K562 (cell line): Measurements from ENCODE around the gene SATB2. TPM values are rescaled to one million over a fixed set of nuclear protein-coding genes. Genes with fewer than 3 reads are reported as not detected.

Source experiments
- ELF2 ChIP-seq: fragments of 250-450 bp; sonication (Bioruptor Pico); IDR thresholded peaks from 2 replicates; pipeline ENCODE4 v1.5.0; 2021; ENCODE audit warnings: mild to moderate bottlenecking
- ESRRB ChIP-seq: fragments of 250-450 bp; sonication (Bioruptor Pico); IDR thresholded peaks from 2 replicates; pipeline ENCODE4 v1.5.0; 2020; ENCODE audit warnings: mild to moderate bottlenecking, moderate library complexity, borderline replicate concordance
- ETV6 ChIP-seq, 3 experiments: fragments of 150-350 bp in 1 of 3; sonication (generic) in 1 of 3; formaldehyde crosslinking in 1 of 3; IDR thresholded peaks; 2 replicates each; pipeline versions ENCODE4 v1.6.1 to v1.8.0; 2014 to 2022; ENCODE audit warnings: borderline replicate concordance in 2 of 3, low read depth in 2 of 3, antibody characterized with exemption in 1 of 3, low read length in 1 of 3, mild to moderate bottlenecking in 1 of 3, missing genetic modification reagents in 1 of 3
- GTF2F1 ChIP-seq: IDR thresholded peaks from 2 replicates; pipeline ENCODE4 v1.6.1; 2011; ENCODE audit warnings: low read depth, low read length, improper control_type of control experiment
- NFE2 ChIP-seq: IDR thresholded peaks from 2 replicates; pipeline ENCODE4 v1.6.1; 2014; ENCODE audit warnings: antibody characterized with exemption, low read depth
- NUFIP1 ChIP-seq: fragments of 450-650 bp; IDR thresholded peaks from 2 replicates; pipeline ENCODE4 v1.6.1; 2018; ENCODE audit not compliant: partially characterized antibody
- SETDB1 ChIP-seq: IDR thresholded peaks from one replicate; pipeline ENCODE4 v1.6.1; 2012; ENCODE audit warnings: low read length, control low read depth, inconsistent platforms
- SIN3A ChIP-seq, 2 experiments: fragments of 150-350 bp in 1 of 2; IDR thresholded peaks; 2 replicates each; pipeline ENCODE4 v1.6.1; 2011 to 2016; ENCODE audit warnings: borderline replicate concordance in 2 of 2, low read depth in 2 of 2, low read length in 2 of 2, mild to moderate bottlenecking in 2 of 2, moderate library complexity in 2 of 2; ENCODE audit not compliant: control insufficient read depth in 1 of 2
- TGIF2 ChIP-seq: sonication (generic); formaldehyde crosslinking; IDR thresholded peaks from 2 replicates; pipeline ENCODE4 v1.8.1; 2022; ENCODE audit warnings: mild to moderate bottlenecking, missing genetic modification reagents, moderate library complexity
- ZNF124 ChIP-seq: sonication (generic); formaldehyde crosslinking; IDR thresholded peaks from 2 replicates; pipeline ENCODE4 v1.8.1; 2022; ENCODE audit warnings: missing genetic modification reagents
- ZNF444 ChIP-seq: fragments of 250-450 bp; sonication (Bioruptor Pico); IDR thresholded peaks from 2 replicates; pipeline ENCODE4 v1.4.0; 2020; ENCODE audit warnings: mild to moderate bottlenecking, moderate library complexity
- ZNF785 ChIP-seq: fragments of 250-450 bp; sonication (Bioruptor Pico); IDR thresholded peaks from 2 replicates; pipeline ENCODE4 v1.4.0; 2020; ENCODE audit warnings: mild to moderate bottlenecking
- polyA plus RNA-seq, 8 experiments: library from polyadenylated mRNA; depleted of rRNA in 4 of 8; stranded (reverse) in 5 of 8; unstranded in 3 of 8; fragments of >200 nt; fragmentation: Nextera tagmentation in 2 of 8; fragmentation: Illumina TruSeq in 1 of 8; extraction: Ambion mirVana in 2 of 8; extraction: Trizol in 1 of 8; gene quantifications; 2 replicates each; pipeline versions ENCODE4 v1.2.1 to v1.2.3, GENCODE V29; 2011 to 2014; ENCODE audit warnings: inconsistent platforms in 1 of 8, missing spikeins in 1 of 8
- total RNA-seq, 7 experiments: library from RNA; depleted of rRNA in 6 of 7; stranded (reverse); fragments of >200 nt in 6 of 7; fragmentation: Illumina TruSeq in 2 of 7; extraction: Trizol in 2 of 7; gene quantifications; 2 replicates each; pipeline versions ENCODE4 v1.2.1 to v1.2.3, GENCODE V29; 2011 to 2021; ENCODE audit warnings: low replicate concordance in 1 of 7
- TF ChIP-seq, protein P1 (sequence below): sonication (generic); formaldehyde crosslinking; IDR thresholded peaks from 2 replicates; pipeline ENCODE4 v1.8.0; 2022; ENCODE audit warnings: mild to moderate bottlenecking, low read depth, missing genetic modification reagents
- TF ChIP-seq, protein P2 (sequence below): fragments of 450-650 bp; IDR thresholded peaks from 2 replicates; pipeline ENCODE4 v1.6.1; 2017; ENCODE audit warnings: antibody characterized with exemption, mild to moderate bottlenecking
- TF ChIP-seq, protein P3 (sequence below): IDR thresholded peaks from 3 replicates; pipeline ENCODE4 v1.6.1; 2011; ENCODE audit warnings: borderline replicate concordance, mild to moderate bottlenecking; ENCODE audit not compliant: insufficient read length, insufficient read depth

The SATB2 gene
- total and polyA plus RNA-seq, 9 of the 15 experiments (the other 6 are each of a cell fraction or from before 2014, with no cell fraction given): 4.5 to 34.0 (median 15.1) TPM

DNA sequence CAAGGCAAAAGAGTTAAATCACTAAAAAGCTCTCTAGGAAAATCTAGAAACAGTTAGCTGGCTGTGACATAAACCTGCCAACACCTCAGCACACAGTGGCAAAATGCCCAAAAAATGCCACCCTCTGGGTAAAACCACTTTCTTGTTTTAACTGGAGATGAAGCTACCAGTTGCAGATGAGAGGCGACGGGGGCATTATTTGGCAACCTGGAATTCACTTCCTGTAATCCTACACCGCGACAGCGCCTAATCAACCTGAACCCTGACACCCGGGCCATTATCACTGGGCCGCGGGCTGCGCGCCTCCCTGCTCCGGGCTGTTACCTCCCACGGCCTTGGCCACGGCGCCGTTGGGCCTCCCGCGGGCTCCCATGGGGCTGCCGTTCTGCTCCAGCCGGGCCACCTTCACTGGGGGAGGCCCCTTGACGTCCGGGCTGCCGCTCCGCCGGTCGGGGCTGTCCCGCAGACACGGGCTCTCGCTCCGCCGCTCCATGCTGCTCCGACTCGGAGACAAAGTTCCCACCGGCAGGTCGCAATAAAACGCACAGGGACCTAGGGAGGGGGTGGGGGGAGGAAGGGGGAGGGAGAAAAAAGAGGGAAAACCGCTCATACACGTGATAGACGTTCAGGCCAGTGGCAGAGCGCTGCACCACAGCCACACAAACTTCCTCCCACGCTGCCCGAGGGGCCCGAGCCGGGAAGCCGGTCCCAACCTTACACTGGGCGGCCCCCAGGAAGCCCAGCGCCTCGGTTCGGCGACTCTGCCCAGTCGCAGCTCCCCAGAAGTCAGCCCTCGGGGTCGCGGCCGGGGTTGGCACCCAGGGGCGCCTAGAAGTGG lies 2.0 kb downstream of the SATB2 start (continued):
- TF ChIP-seq NFE2 (no peak), ZNF444 (no peak), GTF2F1 (no peak), ZNF785 (CRISPR knock-in tag) (no peak), TGIF2 (no peak), SIN3A (IDR thresholded peaks at IDR 0.05; ENCODE audit: borderline replicate concordance in 2 of 2, control insufficient read depth in 1 of 2, low read depth in 2 of 2, low read length in 2 of 2) (peak; percentile 46 to 58; a peak in 2 of 4 replicates), ETV6 (IDR thresholded peaks at IDR 0.05; ENCODE audit: borderline replicate concordance in 1 of 2, low read depth in 2 of 2, low read length in 1 of 2) (no peak), ETV6 (CRISPR knock-in tag; IDR thresholded peaks at IDR 0.05; ENCODE audit: borderline replicate concordance) (no peak), NUFIP1 (peak; percentile 23), SETDB1 (no peak), ESRRB (CRISPR knock-in tag) (no peak), ELF2 (peak; percentile 77; the same call in 1 of the 2 replicates), ZNF124 (CRISPR knock-in tag) (no peak)
- TF ChIP-seq, protein P1, sequence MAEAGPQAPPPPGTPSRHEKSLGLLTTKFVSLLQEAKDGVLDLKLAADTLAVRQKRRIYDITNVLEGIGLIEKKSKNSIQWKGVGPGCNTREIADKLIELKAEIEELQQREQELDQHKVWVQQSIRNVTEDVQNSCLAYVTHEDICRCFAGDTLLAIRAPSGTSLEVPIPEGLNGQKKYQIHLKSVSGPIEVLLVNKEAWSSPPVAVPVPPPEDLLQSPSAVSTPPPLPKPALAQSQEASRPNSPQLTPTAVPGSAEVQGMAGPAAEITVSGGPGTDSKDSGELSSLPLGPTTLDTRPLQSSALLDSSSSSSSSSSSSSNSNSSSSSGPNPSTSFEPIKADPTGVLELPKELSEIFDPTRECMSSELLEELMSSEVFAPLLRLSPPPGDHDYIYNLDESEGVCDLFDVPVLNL (CRISPR knock-in tag): no peak
- TF ChIP-seq, protein P2, sequence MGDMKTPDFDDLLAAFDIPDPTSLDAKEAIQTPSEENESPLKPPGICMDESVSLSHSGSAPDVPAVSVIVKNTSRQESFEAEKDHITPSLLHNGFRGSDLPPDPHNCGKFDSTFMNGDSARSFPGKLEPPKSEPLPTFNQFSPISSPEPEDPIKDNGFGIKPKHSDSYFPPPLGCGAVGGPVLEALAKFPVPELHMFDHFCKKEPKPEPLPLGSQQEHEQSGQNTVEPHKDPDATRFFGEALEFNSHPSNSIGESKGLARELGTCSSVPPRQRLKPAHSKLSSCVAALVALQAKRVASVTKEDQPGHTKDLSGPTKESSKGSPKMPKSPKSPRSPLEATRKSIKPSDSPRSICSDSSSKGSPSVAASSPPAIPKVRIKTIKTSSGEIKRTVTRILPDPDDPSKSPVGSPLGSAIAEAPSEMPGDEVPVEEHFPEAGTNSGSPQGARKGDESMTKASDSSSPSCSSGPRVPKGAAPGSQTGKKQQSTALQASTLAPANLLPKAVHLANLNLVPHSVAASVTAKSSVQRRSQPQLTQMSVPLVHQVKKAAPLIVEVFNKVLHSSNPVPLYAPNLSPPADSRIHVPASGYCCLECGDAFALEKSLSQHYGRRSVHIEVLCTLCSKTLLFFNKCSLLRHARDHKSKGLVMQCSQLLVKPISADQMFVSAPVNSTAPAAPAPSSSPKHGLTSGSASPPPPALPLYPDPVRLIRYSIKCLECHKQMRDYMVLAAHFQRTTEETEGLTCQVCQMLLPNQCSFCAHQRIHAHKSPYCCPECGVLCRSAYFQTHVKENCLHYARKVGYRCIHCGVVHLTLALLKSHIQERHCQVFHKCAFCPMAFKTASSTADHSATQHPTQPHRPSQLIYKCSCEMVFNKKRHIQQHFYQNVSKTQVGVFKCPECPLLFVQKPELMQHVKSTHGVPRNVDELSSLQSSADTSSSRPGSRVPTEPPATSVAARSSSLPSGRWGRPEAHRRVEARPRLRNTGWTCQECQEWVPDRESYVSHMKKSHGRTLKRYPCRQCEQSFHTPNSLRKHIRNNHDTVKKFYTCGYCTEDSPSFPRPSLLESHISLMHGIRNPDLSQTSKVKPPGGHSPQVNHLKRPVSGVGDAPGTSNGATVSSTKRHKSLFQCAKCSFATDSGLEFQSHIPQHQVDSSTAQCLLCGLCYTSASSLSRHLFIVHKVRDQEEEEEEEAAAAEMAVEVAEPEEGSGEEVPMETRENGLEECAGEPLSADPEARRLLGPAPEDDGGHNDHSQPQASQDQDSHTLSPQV: 0 out of 2 replicates have a peak, but pooled peaks have one; percentile 49
- TF ChIP-seq, protein P3, sequence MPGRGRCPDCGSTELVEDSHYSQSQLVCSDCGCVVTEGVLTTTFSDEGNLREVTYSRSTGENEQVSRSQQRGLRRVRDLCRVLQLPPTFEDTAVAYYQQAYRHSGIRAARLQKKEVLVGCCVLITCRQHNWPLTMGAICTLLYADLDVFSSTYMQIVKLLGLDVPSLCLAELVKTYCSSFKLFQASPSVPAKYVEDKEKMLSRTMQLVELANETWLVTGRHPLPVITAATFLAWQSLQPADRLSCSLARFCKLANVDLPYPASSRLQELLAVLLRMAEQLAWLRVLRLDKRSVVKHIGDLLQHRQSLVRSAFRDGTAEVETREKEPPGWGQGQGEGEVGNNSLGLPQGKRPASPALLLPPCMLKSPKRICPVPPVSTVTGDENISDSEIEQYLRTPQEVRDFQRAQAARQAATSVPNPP: no peak
